NCI-H2196 treated with DMSO at 0.1 percent for 48 hours (cell line): ENCODE measurements around the gene PHC2.

Experiments used
- DNase-seq: peaks from one replicate; lab custom pipeline; 2025; ENCODE audit not compliant: unreplicated experiment; lab: John Stamatoyannopoulos, UW

Gene PHC2

GRCh38 chr1:33334081-33334552, 96.8 kb downstream of the PHC2 start:
- DNase-seq = no peak

- no peak for DNase-seq
These were observed 98.0 kb downstream of the PHC2 start for GRCh38 chr1:33332881-33333280.

DNA sequence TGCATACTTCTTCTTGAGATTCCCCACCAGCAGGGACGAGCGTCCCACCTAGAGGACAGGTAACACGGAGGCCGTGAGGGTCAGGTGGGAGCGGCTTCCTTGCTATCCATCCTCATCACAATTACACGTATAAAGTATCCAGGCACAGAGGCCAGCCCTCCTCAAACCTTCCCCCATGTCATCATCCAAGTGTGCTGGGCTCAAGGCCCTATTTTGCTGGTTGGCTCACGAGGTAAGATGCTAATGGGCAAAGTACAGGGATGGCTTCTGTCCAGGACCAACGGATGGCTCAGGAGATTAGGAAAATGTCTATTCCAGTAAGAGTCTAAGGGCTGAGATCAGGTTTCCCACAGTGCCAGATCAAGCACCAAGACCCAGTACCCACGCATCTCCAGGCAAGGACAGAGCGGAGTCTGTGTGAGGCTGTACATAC, 98.5 kb downstream of the PHC2 start:
- DNase-seq = peak; percentile 27

GRCh38 chr1:33331444-33332356, 99.2 kb downstream of the PHC2 start:
- no peak for DNase-seq

- no peak for DNase-seq
These were observed 100.0 kb downstream of the PHC2 start for GRCh38 chr1:33330906-33331305.

DNA sequence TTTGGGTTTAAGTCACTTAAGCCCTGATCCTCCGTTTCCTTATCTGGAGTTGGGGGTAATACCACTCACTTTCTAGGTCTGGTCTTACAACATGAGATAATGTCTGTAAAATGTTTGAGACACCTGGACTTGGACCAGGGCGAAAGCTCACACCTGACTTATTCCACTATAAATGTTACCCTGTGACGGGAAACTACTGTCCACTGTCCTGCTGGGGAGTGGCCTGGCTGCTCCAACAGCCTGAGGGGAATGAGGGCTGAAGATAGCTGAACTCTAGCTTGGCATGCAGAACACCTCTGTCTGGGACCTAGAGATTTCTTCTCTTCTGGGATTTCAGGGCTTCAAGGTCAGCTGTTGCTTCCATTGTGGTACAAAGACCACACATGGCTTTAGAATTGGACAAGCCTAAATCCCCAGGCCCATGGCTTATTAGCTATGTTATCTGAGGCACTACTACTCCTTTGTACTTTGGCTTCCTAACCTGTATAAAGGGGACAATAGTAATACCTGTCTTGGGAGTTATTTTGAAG, 100.5 kb downstream of the PHC2 start:
- DNase-seq = no peak

DNA sequence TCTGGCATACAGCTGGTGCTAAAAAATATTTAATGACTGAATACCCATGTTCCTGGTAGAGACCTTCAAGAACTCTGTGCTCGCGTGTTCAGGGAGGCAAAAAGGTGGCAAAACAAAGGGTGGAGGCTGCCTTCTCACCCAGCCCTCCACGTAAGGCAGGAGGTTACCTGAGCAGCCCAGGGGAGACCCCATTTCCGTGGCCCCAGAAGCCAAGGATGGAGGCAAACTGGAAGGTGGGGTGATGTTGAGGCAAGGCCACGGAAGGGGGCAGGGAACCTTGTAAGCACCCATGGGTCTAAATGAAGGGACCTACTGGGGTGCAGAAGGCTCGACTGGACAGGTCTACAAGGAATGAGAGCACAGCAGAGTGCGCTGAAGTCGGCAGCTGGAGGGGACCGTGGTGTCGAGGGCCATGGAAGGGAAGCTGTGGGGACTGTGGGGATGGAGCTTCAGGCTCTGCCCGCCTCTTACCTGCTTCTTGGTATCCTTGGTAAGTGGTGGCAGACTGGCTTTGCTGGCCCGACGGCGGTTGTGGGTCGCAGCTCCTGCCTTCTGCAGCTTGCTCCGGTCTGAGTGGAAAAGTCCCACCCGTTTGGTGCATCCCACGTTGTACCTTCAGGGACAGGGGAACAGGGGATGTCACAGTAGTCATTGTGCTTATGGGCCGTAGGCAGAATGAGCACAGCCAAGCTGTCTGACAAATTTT, 101.1 kb downstream of the PHC2 start:
- no peak for DNase-seq

DNA sequence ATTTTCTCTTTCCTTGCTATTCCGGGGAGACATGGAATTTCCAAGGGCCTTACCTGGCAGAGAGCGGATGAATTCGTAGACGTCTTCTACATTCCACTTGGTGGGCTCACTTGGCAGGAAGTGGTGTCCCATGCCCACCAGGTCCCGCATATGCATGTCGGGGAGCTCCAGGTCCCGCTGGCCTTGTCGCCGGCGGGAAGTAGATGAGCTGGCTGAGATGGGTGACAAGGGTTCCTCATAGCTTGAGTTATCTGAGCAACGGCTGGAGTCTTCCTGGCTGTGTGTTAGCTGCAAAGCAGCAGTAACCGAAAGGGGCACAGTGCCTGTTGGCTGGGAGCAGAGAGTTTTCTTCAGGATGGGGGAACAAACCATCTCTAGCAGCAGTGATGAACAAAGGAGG, 102.1 kb downstream of the PHC2 start:
- no peak for DNase-seq

GRCh38 chr1:33327587-33328325, 103.1 kb downstream of the PHC2 start:
- peak; percentile 78 for DNase-seq

GRCh38 chr1:33326785-33327184, 104.1 kb downstream of the PHC2 start:
- DNase-seq = no peak

- no peak for DNase-seq
These were observed 106.0 kb downstream of the PHC2 start for GRCh38 chr1:33324677-33325575.

DNA sequence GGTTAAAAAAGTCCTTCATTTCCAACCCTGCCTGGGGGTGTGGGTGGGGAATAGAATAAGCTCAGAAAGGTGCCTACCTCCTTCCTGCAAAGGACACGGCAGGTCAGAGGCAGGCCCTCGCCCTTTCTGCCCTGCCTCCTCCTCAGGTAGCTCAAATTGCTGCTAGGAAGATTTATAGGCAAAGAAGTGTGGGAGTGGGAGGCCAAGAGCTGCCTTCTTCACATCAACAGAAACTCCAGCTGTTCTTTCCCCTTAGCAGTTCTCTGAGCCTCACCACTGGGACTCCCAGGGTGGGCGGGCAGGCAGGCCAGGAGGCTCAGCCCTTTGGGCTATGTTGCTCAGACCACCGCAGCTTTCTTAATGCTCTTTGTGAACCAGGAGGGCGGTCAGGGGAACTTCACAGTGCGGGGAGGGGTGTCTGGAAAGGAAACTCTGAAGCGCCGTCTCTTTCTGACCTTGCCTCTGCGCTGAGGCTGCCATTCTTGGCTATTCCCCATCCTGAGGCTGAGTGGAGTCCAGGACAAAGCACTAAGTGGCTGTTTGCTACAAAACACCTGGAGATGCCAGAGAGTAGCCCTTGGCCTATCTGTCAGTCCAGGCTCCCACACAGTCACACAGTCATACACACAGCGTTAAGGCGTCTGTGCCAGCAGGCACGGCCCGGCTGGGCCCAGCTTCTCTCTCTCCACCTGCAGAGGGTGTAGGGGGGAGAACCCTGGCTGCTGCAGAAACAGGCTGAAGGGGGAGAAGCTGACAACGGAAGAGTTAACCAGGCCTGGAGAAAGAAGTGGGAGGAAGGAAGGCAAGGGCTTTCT, 107.0 kb downstream of the PHC2 start:
- DNase-seq = no peak

DNA sequence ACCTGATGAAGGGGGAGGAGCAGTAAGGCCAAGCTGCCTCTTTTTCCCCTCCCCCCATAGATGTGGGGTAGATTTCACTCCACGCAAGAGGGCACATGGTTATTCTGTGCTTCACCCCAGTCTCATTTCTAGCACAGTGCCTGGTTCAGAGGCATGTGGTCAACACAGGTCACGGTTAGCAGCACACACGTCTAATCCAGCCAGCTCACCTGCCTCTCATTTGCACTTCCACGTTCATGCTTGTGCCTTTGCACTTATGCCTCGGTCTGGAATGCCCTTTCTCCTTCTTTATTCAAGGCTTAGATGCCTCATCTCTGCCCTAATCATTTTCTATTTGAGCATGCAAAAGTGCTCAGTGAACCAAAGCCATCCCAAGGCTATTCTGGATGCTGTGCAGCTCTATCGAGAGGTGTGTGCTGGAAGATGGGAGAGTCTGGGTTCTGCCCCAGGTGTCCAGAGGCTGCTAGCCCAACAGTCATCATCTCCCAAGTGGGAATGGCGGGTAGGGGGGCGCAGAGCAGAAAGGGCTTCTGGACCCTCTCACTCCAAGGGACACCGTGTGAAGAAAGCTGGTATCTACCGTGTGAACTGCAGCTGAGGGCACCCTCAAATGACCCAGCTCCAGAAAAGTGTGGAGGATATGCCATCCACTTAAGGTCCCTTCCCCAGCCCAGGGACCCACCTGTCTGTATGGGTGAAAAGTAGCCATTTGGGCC, 107.9 kb downstream of the PHC2 start:
- DNase-seq = no peak

DNA sequence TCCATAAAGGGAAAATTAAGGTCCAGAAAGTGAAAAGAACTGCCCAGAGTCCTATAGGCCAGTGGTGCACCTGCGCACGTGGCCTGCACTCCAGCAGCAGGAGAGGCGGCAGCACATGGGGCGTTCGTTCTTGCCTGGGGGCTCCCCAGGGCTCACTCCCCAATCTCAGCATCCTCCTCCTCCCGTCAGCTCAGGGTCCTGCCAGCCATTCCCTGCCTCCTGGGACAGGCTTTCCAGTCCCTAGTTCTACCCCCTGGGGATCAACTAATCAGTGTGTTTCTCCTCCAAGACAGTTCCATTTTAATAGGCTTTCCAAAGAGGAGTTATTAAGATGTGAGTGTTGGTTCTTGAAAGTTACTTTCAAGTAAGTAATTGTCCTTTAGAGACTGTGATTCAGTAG, 108.8 kb downstream of the PHC2 start:
- DNase-seq = no peak

DNA sequence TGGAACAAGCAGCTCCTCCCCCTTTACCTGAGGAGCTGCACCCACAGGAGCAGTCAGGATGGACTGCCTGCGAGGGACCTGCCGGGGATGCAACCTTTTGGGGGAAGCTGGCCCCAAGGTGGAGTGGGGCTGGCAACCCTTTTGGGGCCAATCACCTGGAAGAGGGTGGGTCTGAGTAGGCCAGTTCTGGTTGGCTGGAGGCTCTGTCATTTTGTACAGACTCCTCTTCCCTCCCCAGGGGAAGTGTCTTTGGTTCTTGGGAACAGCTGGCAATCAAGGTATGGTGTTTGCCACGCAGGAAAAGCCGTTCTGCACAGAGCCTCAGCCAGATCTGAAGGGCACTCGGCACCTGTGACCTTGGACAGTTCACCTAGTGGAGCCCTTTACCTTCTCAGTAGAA, 109.7 kb downstream of the PHC2 start:
- DNase-seq = no peak

- no peak for DNase-seq
These were observed 110.2 kb downstream of the PHC2 start, which contains the start of gene A3GALT2 for GRCh38 chr1:33320619-33321165. A3GALT2 (minus strand) TSS chr1:33321098; CDS start chr1:33321098, 0 bp downstream.

DNA sequence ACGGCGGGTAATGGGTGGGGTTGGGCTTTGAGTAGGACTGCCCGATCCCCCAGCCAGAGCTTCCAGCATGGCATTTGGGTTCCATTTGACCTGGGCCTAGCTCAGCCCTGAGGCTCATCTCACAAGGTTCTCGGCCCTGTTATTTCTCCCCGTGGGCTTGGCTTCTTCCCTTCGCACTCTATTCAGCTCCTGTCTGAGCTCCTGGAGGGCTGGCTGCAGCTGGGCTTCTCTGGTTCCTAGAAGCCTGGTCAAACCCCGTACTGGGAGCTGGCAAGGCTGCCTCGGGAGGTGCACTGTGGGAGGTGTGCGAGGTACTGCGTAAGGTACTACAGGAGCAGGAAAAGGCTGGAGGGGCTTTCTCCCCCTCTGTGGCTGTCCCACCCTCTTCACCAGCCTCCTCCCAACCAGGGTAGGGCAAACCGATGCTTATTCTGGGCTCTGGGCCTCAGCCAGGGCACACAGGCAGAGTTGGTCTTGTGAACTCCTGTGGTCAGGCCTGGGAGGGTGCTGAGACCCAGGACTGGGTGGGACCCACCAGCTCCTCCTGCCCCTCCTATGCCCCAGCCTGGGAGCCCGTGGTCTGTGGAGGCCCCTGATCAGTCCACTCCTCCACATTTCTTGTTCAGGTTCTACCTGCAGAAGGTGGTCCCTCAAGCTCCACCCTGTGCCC, 110.8 kb downstream of the PHC2 start:
- DNase-seq = no peak
